A549 (cell line): ENCODE results near the gene CMYA5. TPM values are rescaled to one million over a fixed set of nuclear protein-coding genes. Genes with fewer than 3 reads are reported as not detected.
A peak's percentile ranks its signal among the peaks of the same experiment; 100 is the strongest.

Source experiments
- ATAC-seq, 2 experiments: fragments of 200-7000 bp in 1 of 2; fragments of >200 bp in 1 of 2; cut with Nextera tagmentation in 1 of 2; cut with Tn5 transposase in 1 of 2; 3 replicates each; pipeline versions ENCODE4 v1.8.0 to v1.9.1; 2018 to 2020; ENCODE audit warnings: mild to moderate bottlenecking in 1 of 2, moderate library complexity in 1 of 2
- CTCF ChIA-PET: fragments of 300-600 bp; sonication (Branson Sonifier 250); formaldehyde crosslinking; extraction: SDS; loops from one replicate; lab custom pipeline; 2021; ENCODE audit warnings: antibody characterized with exemption, inconsistent platforms; lab: Yijun Ruan, JAX
- POLR2A ChIA-PET: fragments of 350-600 bp; formaldehyde crosslinking; extraction: SDS; loops from one replicate; lab custom pipeline; 2021; ENCODE audit warnings: antibody characterized with exemption, inconsistent platforms; lab: Yijun Ruan, JAX
- DNase-seq, 2 experiments: peaks; one replicate each; pipeline versions ENCODE4 v3.0.0 to v3.0.0-alpha.2; 2011 to 2016; ENCODE audit warnings: low read depth in 1 of 2, low spot score in 1 of 2
- FAIRE-seq: peaks from 2 replicates; lab custom pipeline; 2011; peaks lifted over from hg19 to GRCh38; lab: Jason Lieb, UNC
- H3K27ac ChIP-seq, 2 experiments: fragments of >200 bp; sonication (Bioruptor Twin); formaldehyde crosslinking; 3 replicates each; pipeline ENCODE4 v1.5.1; 2016 to 2017
- H3K4me1 ChIP-seq: fragments of >200 bp; sonication (Bioruptor Twin); formaldehyde crosslinking; 3 replicates; pipeline ENCODE4 v1.6.1; 2016
- H3K4me2 ChIP-seq: fragments of >200 bp; sonication (Bioruptor Twin); formaldehyde crosslinking; 3 replicates; pipeline ENCODE4 v1.6.1; 2016
- H3K4me3 ChIP-seq: fragments of >200 bp; sonication (Bioruptor Twin); formaldehyde crosslinking; 3 replicates; pipeline ENCODE4 v1.5.1; 2016
- H3K9me3 ChIP-seq: fragments of >200 bp; sonication (Bioruptor Twin); formaldehyde crosslinking; 3 replicates; pipeline ENCODE4 v1.6.1; 2016
- EHF ChIP-seq: fragments of 250-450 bp; sonication (Bioruptor Pico); IDR thresholded peaks from 2 replicates; pipeline ENCODE4 v1.5.0; 2020; ENCODE audit warnings: mild to moderate bottlenecking
- EP300 ChIP-seq, 2 experiments: fragments of >200 bp; sonication (Bioruptor Twin); formaldehyde crosslinking; IDR thresholded peaks; 2 replicates in 1 of 2; 3 replicates in 1 of 2; pipeline ENCODE4 v1.6.1; 2016 to 2017
- FOSB ChIP-seq: fragments of 250-450 bp; sonication (Bioruptor Pico); IDR thresholded peaks from 2 replicates; pipeline ENCODE4 v1.5.0; 2020; ENCODE audit warnings: mild to moderate bottlenecking, moderate library complexity
- FOSL2 ChIP-seq, 2 experiments: fragments of 450-650 bp in 1 of 2; fragments of >200 bp in 1 of 2; sonication (Bioruptor Twin) in 1 of 2; formaldehyde crosslinking; IDR thresholded peaks; 2 replicates each; pipeline versions ENCODE4 v1.5.0 to v1.6.1; 2016 to 2020; ENCODE audit warnings: mild to moderate bottlenecking in 1 of 2, moderate library complexity in 1 of 2
- FOXS1 ChIP-seq: fragments of 250-450 bp; sonication (Bioruptor Pico); IDR thresholded peaks from 2 replicates; pipeline ENCODE4 v1.5.0; 2020; ENCODE audit warnings: mild to moderate bottlenecking, moderate library complexity
- HES2 ChIP-seq: fragments of >200 bp; sonication (Bioruptor Twin); formaldehyde crosslinking; IDR thresholded peaks from 2 replicates; pipeline ENCODE4 v1.6.1; 2016
- HOXB5 ChIP-seq: fragments of 250-450 bp; sonication (Bioruptor Pico); IDR thresholded peaks from 2 replicates; pipeline ENCODE4 v1.5.0; 2020; ENCODE audit warnings: mild to moderate bottlenecking, moderate library complexity
- JUN ChIP-seq, 2 experiments: fragments of >200 bp; sonication (Bioruptor Twin); formaldehyde crosslinking; IDR thresholded peaks; 2 replicates in 1 of 2; 3 replicates in 1 of 2; pipeline ENCODE4 v1.6.1; 2016 to 2017
- KDM1A ChIP-seq: fragments of 200-600 bp; sonication (generic); IDR thresholded peaks from 2 replicates; pipeline ENCODE4 v1.6.1; 2016; ENCODE audit warnings: low read depth, mild to moderate bottlenecking
- KDM5A ChIP-seq: fragments of 200-600 bp; sonication (generic); IDR thresholded peaks from 2 replicates; pipeline ENCODE4 v1.6.1; 2016; ENCODE audit warnings: antibody characterized with exemption, mild to moderate bottlenecking
- MAFK ChIP-seq: fragments of 450-650 bp; IDR thresholded peaks from 2 replicates; pipeline ENCODE4 v1.6.1; 2014; ENCODE audit not compliant: partially characterized antibody
- NPAS2 ChIP-seq: fragments of 250-450 bp; sonication (Bioruptor Pico); IDR thresholded peaks from 2 replicates; pipeline ENCODE4 v1.8.0; 2022; ENCODE audit warnings: mild to moderate bottlenecking, moderate library complexity, borderline replicate concordance
- PBX3 ChIP-seq: IDR thresholded peaks from 2 replicates; pipeline ENCODE4 v1.6.1; 2012
- REST ChIP-seq: fragments of 200-600 bp; sonication (generic); IDR thresholded peaks from 2 replicates; pipeline ENCODE4 v1.6.1; 2016; ENCODE audit warnings: antibody characterized with exemption, mild to moderate bottlenecking, moderate library complexity
- RFX5 ChIP-seq: fragments of 450-650 bp; IDR thresholded peaks from 2 replicates; pipeline ENCODE4 v1.7.1; 2014; ENCODE audit warnings: antibody characterized with exemption, mild to moderate bottlenecking, moderate library complexity
- TFCP2L1 ChIP-seq: fragments of 250-450 bp; sonication (Bioruptor Pico); IDR thresholded peaks from 2 replicates; pipeline ENCODE4 v1.5.0; 2021; ENCODE audit warnings: mild to moderate bottlenecking
- USF2 ChIP-seq: fragments of 450-650 bp; IDR thresholded peaks from 2 replicates; pipeline ENCODE4 v1.6.1; 2014; ENCODE audit warnings: antibody characterized with exemption
- ZC3H11A ChIP-seq: fragments of 450-650 bp; IDR thresholded peaks from 2 replicates; pipeline ENCODE4 v1.6.1; 2014; ENCODE audit warnings: antibody characterized with exemption, mild to moderate bottlenecking
- ZFP36 ChIP-seq: fragments of 450-650 bp; IDR thresholded peaks from 2 replicates; pipeline ENCODE4 v1.6.1; 2014; ENCODE audit warnings: borderline replicate concordance; ENCODE audit not compliant: partially characterized antibody
- WGBS: methylation state at CpG from one replicate; pipeline ENCODE4 v1.1.6; 2017; ENCODE audit errors: missing lambda C conversion rate; 5-methylcytosine and 5-hydroxymethylcytosine counted together
- polyA plus RNA-seq, 4 experiments: library from polyadenylated mRNA; depleted of rRNA in 3 of 4; stranded (reverse); fragments of >200 nt; fragmentation: RNase III in 1 of 4; extraction: RNeasy Plus Mini Kit Qiagen cat#74134 plus additional on column Dnase treatment in 1 of 4; gene quantifications; 2 replicates in 3 of 4; 3 replicates in 1 of 4; pipeline ENCODE4 v1.2.3, GENCODE V29; 2011 to 2017
- TF ChIP-seq, protein P1 (sequence below): fragments of 250-450 bp; sonication (Bioruptor Pico); IDR thresholded peaks from 2 replicates; pipeline ENCODE4 v1.5.0; 2020; ENCODE audit warnings: low read depth, mild to moderate bottlenecking, moderate library complexity
- TF ChIP-seq, protein P2 (sequence below): fragments of 150-350 bp; IDR thresholded peaks from 2 replicates; pipeline ENCODE4 v1.6.1; 2014; ENCODE audit warnings: low read depth, mild to moderate bottlenecking, low read length

CMYA5 gene
- polyA plus RNA-seq, 2 of the 4 experiments (the other 2 are of a cell fraction), result 0.10 to 0.61 TPM

GRCh38 chr5:79642210-79642609 is 47.4 kb upstream of the CMYA5 start (continued):
- TF ChIP-seq TFCP2L1 (CRISPR knock-in tag) (no peak), NPAS2 (no peak)

- TF ChIP-seq FOSL2 (IDR thresholded peaks at IDR 0.05), result no peak
- 0 out of 2 replicates have a peak, but pooled peaks have one; percentile 25 for TF ChIP-seq FOSL2 (CRISPR knock-in tag; IDR thresholded peaks at IDR 0.05)
- no peak for TF ChIP-seq RFX5
- TF ChIP-seq, all 56 proteins: peak for 1
- CTCF ChIA-PET, result interaction anchor here (0.9 kb wide), 1 partner anchor 204 kb away, joined by 3 read pairs; no protein-coding TSS in a partner anchor
- ATAC-seq (no peak), FAIRE-seq (no peak), DNase-seq (no peak)
- WGBS, result 90% methylated on average over 6 of the region's 6 CpGs
- no peak overlapping the region for H3K4me2 ChIP-seq
- POLR2A ChIA-PET, result interaction anchor here (1.5 kb wide), 1 partner anchor 9 kb away, joined by 3 read pairs; no protein-coding TSS in a partner anchor
- H3K4me3 ChIP-seq, result no peak overlapping the region
- H3K9me3 ChIP-seq, result no peaks in the 10 kb centered on the region
- no peaks in the 10 kb centered on the region for H3K4me1 ChIP-seq
- no peak overlapping the region for H3K27ac ChIP-seq
Measured at GRCh38 chr5:79653843-79654242, 35.8 kb upstream of the CMYA5 start.

GRCh38 chr5:79663212-79663611 is 26.4 kb upstream of the CMYA5 start:
- no peak overlapping the region for H3K4me2 ChIP-seq
- no peak for ATAC-seq
- DNase-seq, result no peak
- ChIA-PET POLR2A (no interaction called here), CTCF (no interaction called here)
- WGBS, result 73% methylated on average over 3 of the region's 3 CpGs
- H3K9me3 ChIP-seq, result no peaks in the 10 kb centered on the region
- no peak overlapping the region for H3K27ac ChIP-seq
- no peak for FAIRE-seq
- no peak overlapping the region for H3K4me3 ChIP-seq
- TF ChIP-seq EP300 (IDR thresholded peaks at IDR 0.05) (no peak), ZC3H11A (no peak), FOSB (CRISPR knock-in tag) (no peak), KDM1A (no peak), KDM5A (no peak), EHF (CRISPR knock-in tag) (no peak), USF2 (no peak), FOXS1 (CRISPR knock-in tag) (no peak), JUN (IDR thresholded peaks at IDR 0.05) (no peak), HOXB5 (CRISPR knock-in tag) (no peak), HES2 (no peak), MAFK (no peak)
- H3K4me1 ChIP-seq, result no peaks in the 10 kb centered on the region

GRCh38 chr5:79666758-79667157 is 22.9 kb upstream of the CMYA5 start:
- H3K27ac ChIP-seq, result no peak overlapping the region
- POLR2A ChIA-PET, result no interaction called here
- no peaks in the 10 kb centered on the region for H3K9me3 ChIP-seq
- 92% methylated on average over 3 of the region's 3 CpGs for WGBS
- no peak for TF ChIP-seq JUN (IDR thresholded peaks at IDR 0.05)
- TF ChIP-seq, protein P1, sequence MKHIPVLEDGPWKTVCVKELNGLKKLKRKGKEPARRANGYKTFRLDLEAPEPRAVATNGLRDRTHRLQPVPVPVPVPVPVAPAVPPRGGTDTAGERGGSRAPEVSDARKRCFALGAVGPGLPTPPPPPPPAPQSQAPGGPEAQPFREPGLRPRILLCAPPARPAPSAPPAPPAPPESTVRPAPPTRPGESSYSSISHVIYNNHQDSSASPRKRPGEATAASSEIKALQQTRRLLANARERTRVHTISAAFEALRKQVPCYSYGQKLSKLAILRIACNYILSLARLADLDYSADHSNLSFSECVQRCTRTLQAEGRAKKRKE (CRISPR knock-in tag), result no peak
- TF ChIP-seq ZFP36, result no peak
- TF ChIP-seq MAFK, result peak; percentile 23
- TF ChIP-seq ZC3H11A, result no peak
- TF ChIP-seq REST, result no peak
- no peak for TF ChIP-seq PBX3
- TF ChIP-seq, protein P2, sequence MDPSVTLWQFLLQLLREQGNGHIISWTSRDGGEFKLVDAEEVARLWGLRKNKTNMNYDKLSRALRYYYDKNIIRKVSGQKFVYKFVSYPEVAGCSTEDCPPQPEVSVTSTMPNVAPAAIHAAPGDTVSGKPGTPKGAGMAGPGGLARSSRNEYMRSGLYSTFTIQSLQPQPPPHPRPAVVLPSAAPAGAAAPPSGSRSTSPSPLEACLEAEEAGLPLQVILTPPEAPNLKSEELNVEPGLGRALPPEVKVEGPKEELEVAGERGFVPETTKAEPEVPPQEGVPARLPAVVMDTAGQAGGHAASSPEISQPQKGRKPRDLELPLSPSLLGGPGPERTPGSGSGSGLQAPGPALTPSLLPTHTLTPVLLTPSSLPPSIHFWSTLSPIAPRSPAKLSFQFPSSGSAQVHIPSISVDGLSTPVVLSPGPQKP, result no peak
- H3K4me1 ChIP-seq, result no peaks in the 10 kb centered on the region
- H3K4me2 ChIP-seq, result no peak overlapping the region
- CTCF ChIA-PET, result no interaction called here
- no peak for DNase-seq
- H3K4me3 ChIP-seq, result no peak overlapping the region
- no peak for ATAC-seq
- no peak for FAIRE-seq
